HL-60 (cell line): ENCODE measurements around the gene MAP7D2.

ENCODE experiments used
- GABPA ChIP-seq: IDR thresholded peaks from 2 replicates; pipeline ENCODE4 v1.6.1; 2012; ENCODE audit warnings: low read depth
- POLR2AphosphoS5 ChIP-seq: IDR thresholded peaks from 2 replicates; pipeline ENCODE4 v1.6.1; 2012; ENCODE audit warnings: low read depth
- SPI1 ChIP-seq: IDR thresholded peaks from 2 replicates; pipeline ENCODE4 v1.6.1; 2012; ENCODE audit warnings: low read depth, mild to moderate bottlenecking, borderline replicate concordance
- TF ChIP-seq, protein P1 (sequence below): IDR thresholded peaks from one replicate; pipeline ENCODE4 v1.5.1; 2011; ENCODE audit warnings: low read length, control low read depth, inconsistent platforms; ENCODE audit not compliant: insufficient read depth
- TF ChIP-seq, protein P2 (sequence below): IDR thresholded peaks from 2 replicates; pipeline ENCODE4 v1.6.1; 2012; ENCODE audit warnings: low read depth; ENCODE audit not compliant: insufficient replicate concordance

DNA sequence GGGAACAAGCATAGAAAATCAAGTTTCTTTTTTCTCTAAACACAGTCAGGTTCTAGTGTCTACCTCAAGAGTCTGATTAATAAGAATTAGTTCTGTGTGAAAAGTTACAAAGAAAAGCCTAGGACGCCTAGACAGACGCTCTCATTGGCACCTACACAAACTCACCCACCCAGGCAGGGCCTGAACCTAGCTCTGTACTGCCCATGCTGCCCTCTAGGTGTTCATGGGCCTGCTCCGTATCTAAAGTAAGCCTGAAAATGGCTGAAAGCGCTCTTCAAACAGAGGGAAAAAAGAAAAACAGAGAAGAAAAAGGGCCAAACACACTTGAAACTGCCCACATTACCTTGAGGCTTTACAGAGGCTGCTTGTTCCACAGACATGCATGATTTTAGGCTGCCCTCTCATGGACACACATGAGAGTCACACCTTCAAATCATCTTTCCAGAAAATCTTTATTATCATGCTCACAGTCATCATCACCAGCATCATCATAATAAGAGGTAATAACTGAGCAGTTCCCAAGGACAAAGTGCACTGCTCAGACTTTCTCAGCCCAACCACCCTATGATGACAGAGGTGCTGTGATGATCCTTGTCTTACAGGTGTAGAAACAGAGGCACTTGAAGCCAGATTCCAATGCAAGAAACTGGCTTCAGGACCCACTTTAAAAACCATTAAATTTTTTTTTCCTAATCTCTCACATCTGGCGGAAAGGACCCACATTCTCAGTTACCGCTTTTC lies 49.6 kb downstream of the MAP7D2 start:
- TF ChIP-seq, protein P1, sequence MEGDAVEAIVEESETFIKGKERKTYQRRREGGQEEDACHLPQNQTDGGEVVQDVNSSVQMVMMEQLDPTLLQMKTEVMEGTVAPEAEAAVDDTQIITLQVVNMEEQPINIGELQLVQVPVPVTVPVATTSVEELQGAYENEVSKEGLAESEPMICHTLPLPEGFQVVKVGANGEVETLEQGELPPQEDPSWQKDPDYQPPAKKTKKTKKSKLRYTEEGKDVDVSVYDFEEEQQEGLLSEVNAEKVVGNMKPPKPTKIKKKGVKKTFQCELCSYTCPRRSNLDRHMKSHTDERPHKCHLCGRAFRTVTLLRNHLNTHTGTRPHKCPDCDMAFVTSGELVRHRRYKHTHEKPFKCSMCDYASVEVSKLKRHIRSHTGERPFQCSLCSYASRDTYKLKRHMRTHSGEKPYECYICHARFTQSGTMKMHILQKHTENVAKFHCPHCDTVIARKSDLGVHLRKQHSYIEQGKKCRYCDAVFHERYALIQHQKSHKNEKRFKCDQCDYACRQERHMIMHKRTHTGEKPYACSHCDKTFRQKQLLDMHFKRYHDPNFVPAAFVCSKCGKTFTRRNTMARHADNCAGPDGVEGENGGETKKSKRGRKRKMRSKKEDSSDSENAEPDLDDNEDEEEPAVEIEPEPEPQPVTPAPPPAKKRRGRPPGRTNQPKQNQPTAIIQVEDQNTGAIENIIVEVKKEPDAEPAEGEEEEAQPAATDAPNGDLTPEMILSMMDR = peak; percentile 20
- TF ChIP-seq POLR2AphosphoS5 = no peak
- TF ChIP-seq, protein P2, sequence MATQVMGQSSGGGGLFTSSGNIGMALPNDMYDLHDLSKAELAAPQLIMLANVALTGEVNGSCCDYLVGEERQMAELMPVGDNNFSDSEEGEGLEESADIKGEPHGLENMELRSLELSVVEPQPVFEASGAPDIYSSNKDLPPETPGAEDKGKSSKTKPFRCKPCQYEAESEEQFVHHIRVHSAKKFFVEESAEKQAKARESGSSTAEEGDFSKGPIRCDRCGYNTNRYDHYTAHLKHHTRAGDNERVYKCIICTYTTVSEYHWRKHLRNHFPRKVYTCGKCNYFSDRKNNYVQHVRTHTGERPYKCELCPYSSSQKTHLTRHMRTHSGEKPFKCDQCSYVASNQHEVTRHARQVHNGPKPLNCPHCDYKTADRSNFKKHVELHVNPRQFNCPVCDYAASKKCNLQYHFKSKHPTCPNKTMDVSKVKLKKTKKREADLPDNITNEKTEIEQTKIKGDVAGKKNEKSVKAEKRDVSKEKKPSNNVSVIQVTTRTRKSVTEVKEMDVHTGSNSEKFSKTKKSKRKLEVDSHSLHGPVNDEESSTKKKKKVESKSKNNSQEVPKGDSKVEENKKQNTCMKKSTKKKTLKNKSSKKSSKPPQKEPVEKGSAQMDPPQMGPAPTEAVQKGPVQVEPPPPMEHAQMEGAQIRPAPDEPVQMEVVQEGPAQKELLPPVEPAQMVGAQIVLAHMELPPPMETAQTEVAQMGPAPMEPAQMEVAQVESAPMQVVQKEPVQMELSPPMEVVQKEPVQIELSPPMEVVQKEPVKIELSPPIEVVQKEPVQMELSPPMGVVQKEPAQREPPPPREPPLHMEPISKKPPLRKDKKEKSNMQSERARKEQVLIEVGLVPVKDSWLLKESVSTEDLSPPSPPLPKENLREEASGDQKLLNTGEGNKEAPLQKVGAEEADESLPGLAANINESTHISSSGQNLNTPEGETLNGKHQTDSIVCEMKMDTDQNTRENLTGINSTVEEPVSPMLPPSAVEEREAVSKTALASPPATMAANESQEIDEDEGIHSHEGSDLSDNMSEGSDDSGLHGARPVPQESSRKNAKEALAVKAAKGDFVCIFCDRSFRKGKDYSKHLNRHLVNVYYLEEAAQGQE = no peak
- no peak for TF ChIP-seq GABPA
- no peak for TF ChIP-seq SPI1
